ENCODE results near the gene E2F1. TPM values are rescaled to one million over a fixed set of nuclear protein-coding genes. Genes with fewer than 3 reads are reported as not detected.

The E2F1 gene
- total RNA-seq, 4 donors from 2014 or later, result 1.2 to 1.9 (median 1.5) TPM

- peak; percentile 27 for ATAC-seq (ENCODE audit: low FRiP score)
- TF ChIP-seq, protein P1, sequence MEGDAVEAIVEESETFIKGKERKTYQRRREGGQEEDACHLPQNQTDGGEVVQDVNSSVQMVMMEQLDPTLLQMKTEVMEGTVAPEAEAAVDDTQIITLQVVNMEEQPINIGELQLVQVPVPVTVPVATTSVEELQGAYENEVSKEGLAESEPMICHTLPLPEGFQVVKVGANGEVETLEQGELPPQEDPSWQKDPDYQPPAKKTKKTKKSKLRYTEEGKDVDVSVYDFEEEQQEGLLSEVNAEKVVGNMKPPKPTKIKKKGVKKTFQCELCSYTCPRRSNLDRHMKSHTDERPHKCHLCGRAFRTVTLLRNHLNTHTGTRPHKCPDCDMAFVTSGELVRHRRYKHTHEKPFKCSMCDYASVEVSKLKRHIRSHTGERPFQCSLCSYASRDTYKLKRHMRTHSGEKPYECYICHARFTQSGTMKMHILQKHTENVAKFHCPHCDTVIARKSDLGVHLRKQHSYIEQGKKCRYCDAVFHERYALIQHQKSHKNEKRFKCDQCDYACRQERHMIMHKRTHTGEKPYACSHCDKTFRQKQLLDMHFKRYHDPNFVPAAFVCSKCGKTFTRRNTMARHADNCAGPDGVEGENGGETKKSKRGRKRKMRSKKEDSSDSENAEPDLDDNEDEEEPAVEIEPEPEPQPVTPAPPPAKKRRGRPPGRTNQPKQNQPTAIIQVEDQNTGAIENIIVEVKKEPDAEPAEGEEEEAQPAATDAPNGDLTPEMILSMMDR (IDR thresholded peaks at IDR 0.05), result no peak
- DNase-seq (ENCODE audit: low spot score), result no peak
Observed at GRCh38 chr20:33687370-33687915, 1.3 kb upstream of the E2F1 start.

DNA sequence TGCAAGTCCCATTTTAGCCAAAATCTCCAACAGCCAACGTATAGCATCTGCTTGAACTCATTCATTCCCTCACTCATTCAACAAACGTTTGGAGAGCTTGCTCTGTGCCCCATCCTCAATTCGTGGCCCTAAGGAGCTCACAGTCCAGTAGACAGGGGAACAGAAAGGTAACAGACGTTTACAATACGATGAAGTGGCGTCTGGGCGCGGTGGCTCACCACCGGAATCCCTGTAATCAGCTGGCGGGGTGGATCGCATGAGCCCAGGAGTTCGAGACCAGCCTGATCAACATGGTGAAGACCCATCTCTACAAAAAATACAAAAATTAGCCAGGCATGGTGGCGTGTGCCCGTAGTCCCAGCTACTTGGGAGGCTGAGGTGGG lies 790 bp upstream of the E2F1 start:
- TF ChIP-seq, protein P1 (IDR thresholded peaks at IDR 0.05), result no peak
- DNase-seq (ENCODE audit: low spot score) (no peak), ATAC-seq (ENCODE audit: low FRiP score) (no peak)

DNA sequence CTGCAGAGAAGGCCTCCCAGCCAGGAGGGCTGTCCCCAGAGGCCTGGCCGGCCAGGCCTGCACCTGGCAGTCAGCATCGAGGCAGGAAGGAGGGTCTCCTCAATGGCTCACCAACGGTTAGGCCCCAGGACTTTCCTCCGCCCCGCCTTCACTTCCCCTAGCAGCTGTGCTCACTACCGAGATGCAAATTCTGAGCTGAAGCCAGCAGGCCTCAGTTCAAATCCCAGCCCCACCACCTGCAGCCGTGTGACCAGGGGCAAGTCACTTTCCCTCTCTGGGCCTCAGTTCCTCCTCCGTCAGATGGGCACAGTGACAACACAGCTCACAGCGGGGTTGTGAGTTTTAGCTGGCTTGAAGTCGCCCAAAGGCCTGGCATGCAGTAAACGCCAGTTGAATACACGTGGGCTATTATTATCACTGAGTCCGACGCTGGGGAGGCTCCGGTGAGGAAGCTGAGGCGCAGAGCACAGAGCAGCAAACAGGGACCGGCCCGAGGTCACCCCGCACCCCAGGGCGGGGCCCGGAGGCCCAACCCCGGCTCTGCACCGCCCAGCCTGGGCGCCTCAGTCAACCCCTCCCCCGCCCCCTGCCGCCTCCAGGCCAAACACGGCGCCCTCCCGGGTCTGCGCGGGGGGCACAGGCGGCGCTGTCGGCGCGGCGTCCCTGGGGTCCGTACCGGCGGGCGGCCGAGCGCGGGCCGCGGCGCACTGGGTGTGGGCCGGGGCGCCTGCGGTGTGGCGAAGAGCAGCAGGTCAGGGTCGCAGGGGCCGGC lies 671 bp downstream of the E2F1 start:
- DNase-seq (ENCODE audit: low spot score), result no peak
- ATAC-seq (ENCODE audit: low FRiP score), result peak; percentile 12
- TF ChIP-seq, protein P1 (IDR thresholded peaks at IDR 0.05), result no peak

GRCh38 chr20:33684533-33685327 lies 1.5 kb downstream of the E2F1 start:
- TF ChIP-seq, protein P1 (IDR thresholded peaks at IDR 0.05), result no peak
- ATAC-seq (ENCODE audit: low FRiP score), result no peak
- DNase-seq (ENCODE audit: low spot score), result no peak

- TF ChIP-seq, protein P1 (IDR thresholded peaks at IDR 0.05), result no peak
- ATAC-seq (ENCODE audit: low FRiP score) (no peak), DNase-seq (ENCODE audit: low spot score) (no peak)
Observed at GRCh38 chr20:33681728-33682353, 4.3 kb downstream of the E2F1 start.

DNA sequence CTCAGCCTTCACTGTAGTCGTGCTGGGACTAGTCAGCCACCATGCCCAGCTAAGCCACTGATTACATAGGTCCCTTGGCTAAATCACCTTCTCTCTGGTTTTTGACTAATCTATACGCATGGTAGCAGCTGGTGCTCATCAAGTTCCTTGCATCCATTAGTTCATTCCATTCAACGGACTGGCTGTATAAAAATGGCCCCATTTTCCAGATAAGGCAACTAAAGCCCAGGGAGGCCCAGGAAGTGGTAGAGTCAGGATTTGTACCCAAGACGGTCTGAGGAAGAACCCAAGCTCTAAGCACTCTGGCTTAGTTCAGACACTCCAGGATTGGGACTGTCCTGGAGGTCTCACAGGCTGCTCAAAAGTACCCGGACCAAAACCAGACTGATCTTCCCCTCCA lies 4.9 kb downstream of the E2F1 start:
- ATAC-seq (ENCODE audit: low FRiP score), result no peak
- DNase-seq (ENCODE audit: low spot score), result no peak
- TF ChIP-seq, protein P1 (IDR thresholded peaks at IDR 0.05), result no peak
